Spleen (tissue), 7 donors: ENCODE results near the gene MYBPC3.

Experiments
- POLR2A ChIP-seq, 3 donors: fragments of 450-650 bp; IDR thresholded peaks; one replicate each; pipeline ENCODE4 v1.5.1; 2017; ENCODE audit warnings: antibody characterized with exemption in 3 of 3, mild to moderate bottlenecking in 1 of 3
- POLR2AphosphoS5 ChIP-seq, 3 donors: sonication (generic); formaldehyde crosslinking; IDR thresholded peaks; one replicate each; pipeline ENCODE4 v1.5.1; 2017; ENCODE audit warnings: antibody characterized with exemption in 3 of 3
- TF ChIP-seq, protein P1 (sequence below), 11 experiments: fragments of 200-600 bp in 7 of 11; fragments of 450-650 bp in 4 of 11; sonication (generic) in 4 of 11; IDR thresholded peaks in 8 of 11; conservative IDR thresholded peaks in 3 of 11; 1 replicate in 7 of 11; 2 replicates in 4 of 11; pipeline versions ENCODE4 v1.4.0 to v1.8.0; 2016 to 2021; ENCODE audit warnings: antibody characterized with exemption in 11 of 11, inconsistent platforms in 4 of 11, mild to moderate bottlenecking in 1 of 11
- donor health status: DM: no; HTN: no; CAD: no; lungs with moderate emphysema.
- donor health status: DM: no; HTN: no; CAD: no.
- donor health status: DM: no; HTN: no; CAD: no.

DNA sequence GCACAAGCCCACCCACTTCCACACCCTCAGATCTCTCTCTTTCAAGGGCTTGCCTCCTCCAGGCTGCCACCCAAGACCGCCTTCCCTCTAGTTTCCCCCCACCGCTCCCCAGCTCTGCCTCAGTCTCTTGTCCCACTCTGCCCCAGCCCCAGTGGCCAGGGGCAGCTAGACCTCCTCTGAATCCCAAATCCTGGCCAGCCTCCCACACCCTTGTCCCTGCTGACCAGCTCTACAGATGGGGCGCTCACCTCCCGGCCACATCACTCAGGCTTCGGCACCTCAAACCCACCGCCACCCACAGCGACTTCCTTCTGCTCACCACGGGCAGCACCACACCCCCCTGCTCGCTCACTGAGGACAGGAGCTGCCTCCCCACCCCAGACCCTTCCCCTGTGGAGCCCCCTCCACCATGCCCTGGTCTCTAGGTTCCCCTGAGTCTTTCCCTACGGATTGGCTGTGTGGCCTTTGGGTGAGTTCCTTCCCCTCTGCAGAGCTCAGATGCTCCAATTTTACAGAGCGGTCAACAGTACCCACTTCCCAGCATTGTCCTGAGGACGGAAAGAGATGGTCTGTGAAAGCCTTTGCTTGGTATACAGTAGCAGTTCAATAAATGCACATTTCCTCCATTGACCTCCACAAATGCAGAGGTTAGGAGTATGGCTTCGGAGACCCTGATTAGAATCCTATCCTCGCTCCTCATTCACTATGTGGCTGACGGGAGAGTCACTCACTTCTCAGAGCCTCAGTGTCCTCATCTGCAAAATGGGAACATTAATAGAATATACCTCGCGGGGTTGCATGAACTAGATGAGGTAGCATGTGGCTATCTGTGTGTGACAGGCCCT lies 37.3 kb upstream of the MYBPC3 start:
- TF ChIP-seq, protein P1, sequence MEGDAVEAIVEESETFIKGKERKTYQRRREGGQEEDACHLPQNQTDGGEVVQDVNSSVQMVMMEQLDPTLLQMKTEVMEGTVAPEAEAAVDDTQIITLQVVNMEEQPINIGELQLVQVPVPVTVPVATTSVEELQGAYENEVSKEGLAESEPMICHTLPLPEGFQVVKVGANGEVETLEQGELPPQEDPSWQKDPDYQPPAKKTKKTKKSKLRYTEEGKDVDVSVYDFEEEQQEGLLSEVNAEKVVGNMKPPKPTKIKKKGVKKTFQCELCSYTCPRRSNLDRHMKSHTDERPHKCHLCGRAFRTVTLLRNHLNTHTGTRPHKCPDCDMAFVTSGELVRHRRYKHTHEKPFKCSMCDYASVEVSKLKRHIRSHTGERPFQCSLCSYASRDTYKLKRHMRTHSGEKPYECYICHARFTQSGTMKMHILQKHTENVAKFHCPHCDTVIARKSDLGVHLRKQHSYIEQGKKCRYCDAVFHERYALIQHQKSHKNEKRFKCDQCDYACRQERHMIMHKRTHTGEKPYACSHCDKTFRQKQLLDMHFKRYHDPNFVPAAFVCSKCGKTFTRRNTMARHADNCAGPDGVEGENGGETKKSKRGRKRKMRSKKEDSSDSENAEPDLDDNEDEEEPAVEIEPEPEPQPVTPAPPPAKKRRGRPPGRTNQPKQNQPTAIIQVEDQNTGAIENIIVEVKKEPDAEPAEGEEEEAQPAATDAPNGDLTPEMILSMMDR (IDR thresholded peaks at IDR 0.05 in 8 of 11, conservative IDR thresholded peaks at IDR 0.05 in 3 of 11) = no peak
- TF ChIP-seq POLR2A (IDR thresholded peaks at IDR 0.05) (no peak), POLR2AphosphoS5 (IDR thresholded peaks at IDR 0.05) (peak in 1 of 3 donors; percentile 40)
